Measurements from ENCODE around the gene CRPPA. TPM values are rescaled to one million over a fixed set of nuclear protein-coding genes. Genes with fewer than 3 reads are reported as not detected.

The CRPPA gene
- total and polyA plus RNA-seq, 2 of the 13 experiments (the other 11 are each of a cell fraction or from before 2014, with no cell fraction given), result 0.16 to 1.3 TPM

DNA sequence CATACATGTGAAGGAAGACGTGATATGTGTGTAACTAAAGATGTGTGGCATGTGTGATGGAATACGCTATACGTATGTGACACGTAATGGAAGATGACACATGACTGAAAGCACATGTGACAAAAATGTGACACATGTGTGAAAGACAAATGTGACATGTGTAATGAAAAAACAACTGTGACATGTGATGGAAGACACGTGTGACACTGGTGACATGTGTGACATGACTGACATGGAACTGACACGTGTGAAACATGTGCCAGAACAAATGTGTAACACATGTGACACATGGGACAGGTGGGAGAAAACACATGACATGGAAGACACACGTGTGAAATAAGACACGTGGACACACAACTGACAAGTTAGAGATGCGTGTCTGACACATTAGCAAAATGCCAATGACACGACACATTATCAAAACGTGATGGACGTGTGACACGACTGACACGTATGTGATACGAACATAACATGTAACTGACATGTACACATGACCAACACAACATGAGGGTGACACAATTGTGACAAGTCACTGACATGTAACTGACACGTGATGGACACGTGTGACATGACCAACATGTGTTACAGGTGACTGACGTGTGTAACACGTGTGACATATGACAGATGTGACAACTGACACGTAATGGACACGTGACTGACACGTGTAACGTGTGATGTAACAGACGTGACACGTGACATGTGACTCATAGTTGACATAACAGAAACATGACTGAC is 24.4 kb downstream of the CRPPA start:
- CTCF ChIA-PET (ENCODE audit: low intra/inter-chr PET ratio, low total read pairs), result no interaction called here
- no peaks in the 10 kb centered on the region for H3K36me3 ChIP-seq (replicated peaks in 1 of 2; ENCODE audit: control insufficient read depth in 1 of 2, insufficient read depth in 2 of 2, low read length in 2 of 2)
- in situ Hi-C loops (cut with HindIII; ENCODE audit: extremely low pct_ligation_motif_present, low pct_unique_long_range_greater_than_20kb) (no loop called here), intact Hi-C loops (cut with micrococcal nuclease; ENCODE audit: unreplicated experiment) (no loop called here)
- TF ChIP-seq ZNF260 (CRISPR knock-in tag; IDR thresholded peaks at IDR 0.05; ENCODE audit: borderline replicate concordance, low read depth), result no peak
- TF ChIP-seq HOXA7 (CRISPR knock-in tag; IDR thresholded peaks at IDR 0.05), result 0 out of 2 replicates have a peak, but pooled peaks have one; percentile 15
- TF ChIP-seq, protein P1, sequence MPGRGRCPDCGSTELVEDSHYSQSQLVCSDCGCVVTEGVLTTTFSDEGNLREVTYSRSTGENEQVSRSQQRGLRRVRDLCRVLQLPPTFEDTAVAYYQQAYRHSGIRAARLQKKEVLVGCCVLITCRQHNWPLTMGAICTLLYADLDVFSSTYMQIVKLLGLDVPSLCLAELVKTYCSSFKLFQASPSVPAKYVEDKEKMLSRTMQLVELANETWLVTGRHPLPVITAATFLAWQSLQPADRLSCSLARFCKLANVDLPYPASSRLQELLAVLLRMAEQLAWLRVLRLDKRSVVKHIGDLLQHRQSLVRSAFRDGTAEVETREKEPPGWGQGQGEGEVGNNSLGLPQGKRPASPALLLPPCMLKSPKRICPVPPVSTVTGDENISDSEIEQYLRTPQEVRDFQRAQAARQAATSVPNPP (CRISPR knock-in tag; IDR thresholded peaks at IDR 0.05), result no peak
- TF ChIP-seq ZNF253 (CRISPR knock-in tag; IDR thresholded peaks at IDR 0.05; ENCODE audit: borderline replicate concordance), result no peak
- TF ChIP-seq, protein P2, sequence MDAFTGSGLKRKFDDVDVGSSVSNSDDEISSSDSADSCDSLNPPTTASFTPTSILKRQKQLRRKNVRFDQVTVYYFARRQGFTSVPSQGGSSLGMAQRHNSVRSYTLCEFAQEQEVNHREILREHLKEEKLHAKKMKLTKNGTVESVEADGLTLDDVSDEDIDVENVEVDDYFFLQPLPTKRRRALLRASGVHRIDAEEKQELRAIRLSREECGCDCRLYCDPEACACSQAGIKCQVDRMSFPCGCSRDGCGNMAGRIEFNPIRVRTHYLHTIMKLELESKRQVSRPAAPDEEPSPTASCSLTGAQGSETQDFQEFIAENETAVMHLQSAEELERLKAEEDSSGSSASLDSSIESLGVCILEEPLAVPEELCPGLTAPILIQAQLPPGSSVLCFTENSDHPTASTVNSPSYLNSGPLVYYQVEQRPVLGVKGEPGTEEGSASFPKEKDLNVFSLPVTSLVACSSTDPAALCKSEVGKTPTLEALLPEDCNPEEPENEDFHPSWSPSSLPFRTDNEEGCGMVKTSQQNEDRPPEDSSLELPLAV (CRISPR knock-in tag; conservative IDR thresholded peaks at IDR 0.05; ENCODE audit: low read depth), result 0 out of 2 replicates have a peak, but pooled peaks have one; percentile 27
- TF ChIP-seq, protein P3, sequence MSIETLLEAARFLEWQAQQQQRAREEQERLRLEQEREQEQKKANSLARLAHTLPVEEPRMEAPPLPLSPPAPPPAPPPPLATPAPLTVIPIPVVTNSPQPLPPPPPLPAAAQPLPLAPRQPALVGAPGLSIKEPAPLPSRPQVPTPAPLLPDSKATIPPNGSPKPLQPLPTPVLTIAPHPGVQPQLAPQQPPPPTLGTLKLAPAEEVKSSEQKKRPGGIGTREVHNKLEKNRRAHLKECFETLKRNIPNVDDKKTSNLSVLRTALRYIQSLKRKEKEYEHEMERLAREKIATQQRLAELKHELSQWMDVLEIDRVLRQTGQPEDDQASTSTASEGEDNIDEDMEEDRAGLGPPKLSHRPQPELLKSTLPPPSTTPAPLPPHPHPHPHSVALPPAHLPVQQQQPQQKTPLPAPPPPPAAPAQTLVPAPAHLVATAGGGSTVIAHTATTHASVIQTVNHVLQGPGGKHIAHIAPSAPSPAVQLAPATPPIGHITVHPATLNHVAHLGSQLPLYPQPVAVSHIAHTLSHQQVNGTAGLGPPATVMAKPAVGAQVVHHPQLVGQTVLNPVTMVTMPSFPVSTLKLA (IDR thresholded peaks at IDR 0.05), result peak; percentile 100
- DNase-seq (ENCODE audit: low spot score) (no peak), ATAC-seq (no peak), FAIRE-seq (no peak)
- no peak overlapping the region for H3K4me3 ChIP-seq (replicated peaks in 1 of 3; ENCODE audit: insufficient read depth in 1 of 3, low read depth in 2 of 3, low read length in 3 of 3)
- H3K27ac ChIP-seq (ENCODE audit: extremely low read length, insufficient read depth, low read length), result no peak overlapping the region
- no peaks in the 10 kb centered on the region for H3K79me2 ChIP-seq (ENCODE audit: insufficient read depth, low read length)
- BruUV-seq (replicated peaks), result no TSS peak
- H4K20me1 ChIP-seq (ENCODE audit: insufficient read depth, low read length), result no peaks in the 10 kb centered on the region
- 90% methylated on average over 25 of the region's 25 CpGs for WGBS (ENCODE audit: low lambda C conversion rate)
- H3K9ac ChIP-seq (ENCODE audit: insufficient read depth, low read depth, low read length), result no peak overlapping the region
- no peaks in the 10 kb centered on the region for H3K27me3 ChIP-seq (ENCODE audit: control insufficient read depth in 1 of 2, insufficient read depth in 2 of 2, low read length in 2 of 2)
- POLR2A ChIA-PET, result no interaction called here
- no peak overlapping the region for H2AFZ ChIP-seq (ENCODE audit: low read length)
- peaks cover 58% of the 10 kb centered on the region for H3K9me3 ChIP-seq (ENCODE audit: low read length)
- no peak overlapping the region for H3K4me2 ChIP-seq (ENCODE audit: low read depth, low read length)
- H3K4me1 ChIP-seq (ENCODE audit: insufficient read depth, low read length), result no peaks in the 10 kb centered on the region
